Measurements from ENCODE around the gene SLC25A17.
A peak's percentile ranks its signal among the peaks of the same experiment; 100 is the strongest.

SLC25A17 gene

GRCh38 chr22:40743768-40744167, 75.4 kb downstream of the SLC25A17 start:
- H3K27ac ChIP-seq (ENCODE audit: low read length) = no peak overlapping the region
- no peaks in the 10 kb centered on the region for H3K79me2 ChIP-seq (ENCODE audit: insufficient read depth, low read length)
- H3K9me3 ChIP-seq (ENCODE audit: insufficient read depth, low read length, severe bottlenecking) = peaks cover 9% of the 10 kb centered on the region
- H3K9ac ChIP-seq (ENCODE audit: low read depth, low read length) = no peak overlapping the region
- DNase-seq = no peak
- no peaks in the 10 kb centered on the region for H3K27me3 ChIP-seq (ENCODE audit: insufficient read depth, low read length, poor library complexity)
- no peak overlapping the region for H3K4me2 ChIP-seq (ENCODE audit: insufficient read depth, low read length)
- TF ChIP-seq CTCF (IDR thresholded peaks at IDR 0.05; ENCODE audit: borderline replicate concordance, extremely low read depth, low read length, poor library complexity, severe bottlenecking) (no peak), EZH2 (IDR thresholded peaks at IDR 0.05; ENCODE audit: borderline replicate concordance, low read depth, low read length, severe bottlenecking) (no peak)
- no peak for ATAC-seq (ENCODE audit: insufficient read depth, low read depth)
- H3K4me1 ChIP-seq (ENCODE audit: insufficient read depth, low read length) = peaks cover 16% of the 10 kb centered on the region
- no peak overlapping the region for H3K4me3 ChIP-seq (ENCODE audit: low read depth in 1 of 2, low read length in 2 of 2)
- H2AFZ ChIP-seq (ENCODE audit: low read depth, low read length) = no peak overlapping the region
- H4K20me1 ChIP-seq (ENCODE audit: insufficient read depth, low read length) = no peaks in the 10 kb centered on the region
- peaks cover 7% of the 10 kb centered on the region for H3K36me3 ChIP-seq (ENCODE audit: insufficient read depth, low read length)

DNA sequence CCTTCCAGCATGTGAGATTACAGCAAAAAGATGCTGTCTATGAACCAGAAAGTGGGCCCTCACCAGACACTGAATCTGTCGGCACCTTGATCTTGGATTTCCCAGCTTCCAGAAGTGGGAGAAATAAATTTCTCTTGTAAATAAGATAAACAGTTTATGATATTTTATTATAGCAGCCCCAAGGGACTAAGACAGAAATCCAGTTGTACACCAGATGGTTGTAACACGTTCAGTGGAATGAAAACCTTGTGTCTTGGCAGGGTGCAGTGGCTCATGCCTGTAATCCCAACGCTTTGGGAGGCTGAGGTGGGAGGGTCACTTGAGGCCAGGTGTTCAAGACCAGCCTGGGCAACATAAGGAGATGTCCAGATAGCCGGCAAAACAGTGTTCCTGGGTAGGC, 78.0 kb downstream of the SLC25A17 start:
- Histone ChIP-seq H3K9me3 (ENCODE audit: insufficient read depth, low read length, severe bottlenecking) (no peaks in the 10 kb centered on the region), H3K27ac (ENCODE audit: low read length) (no peak overlapping the region; the same call in 1 of the 2 replicates), H3K4me2 (ENCODE audit: insufficient read depth, low read length) (no peak overlapping the region), H2AFZ (ENCODE audit: low read depth, low read length) (no peak overlapping the region), H3K36me3 (ENCODE audit: insufficient read depth, low read length) (no peaks in the 10 kb centered on the region), H4K20me1 (ENCODE audit: insufficient read depth, low read length) (no peaks in the 10 kb centered on the region), H3K4me1 (ENCODE audit: insufficient read depth, low read length) (peaks cover 19% of the 10 kb centered on the region), H3K27me3 (ENCODE audit: insufficient read depth, low read length, poor library complexity) (no peaks in the 10 kb centered on the region), H3K79me2 (ENCODE audit: insufficient read depth, low read length) (no peaks in the 10 kb centered on the region), H3K4me3 (ENCODE audit: low read depth in 1 of 2, low read length in 2 of 2) (no peak overlapping the region), H3K9ac (ENCODE audit: low read depth, low read length) (no peak overlapping the region)
- no peak for DNase-seq
- no peak for ATAC-seq (ENCODE audit: insufficient read depth, low read depth)
- TF ChIP-seq EZH2 (IDR thresholded peaks at IDR 0.05; ENCODE audit: borderline replicate concordance, low read depth, low read length, severe bottlenecking) (no peak), CTCF (IDR thresholded peaks at IDR 0.05; ENCODE audit: borderline replicate concordance, extremely low read depth, low read length, poor library complexity, severe bottlenecking) (no peak)

GRCh38 chr22:40739721-40740120, 79.4 kb downstream of the SLC25A17 start:
- TF ChIP-seq CTCF (IDR thresholded peaks at IDR 0.05; ENCODE audit: borderline replicate concordance, extremely low read depth, low read length, poor library complexity, severe bottlenecking) (no peak), EZH2 (IDR thresholded peaks at IDR 0.05; ENCODE audit: borderline replicate concordance, low read depth, low read length, severe bottlenecking) (no peak)
- Histone ChIP-seq H3K4me1 (ENCODE audit: insufficient read depth, low read length) (peaks cover 19% of the 10 kb centered on the region), H3K27ac (ENCODE audit: low read length) (peak overlapping the region; percentile 55), H3K9ac (ENCODE audit: low read depth, low read length) (no peak overlapping the region), H3K27me3 (ENCODE audit: insufficient read depth, low read length, poor library complexity) (no peaks in the 10 kb centered on the region), H3K9me3 (ENCODE audit: insufficient read depth, low read length, severe bottlenecking) (no peaks in the 10 kb centered on the region), H4K20me1 (ENCODE audit: insufficient read depth, low read length) (no peaks in the 10 kb centered on the region), H2AFZ (ENCODE audit: low read depth, low read length) (peak overlapping the region; percentile 8; the same call in 1 of the 2 replicates), H3K36me3 (ENCODE audit: insufficient read depth, low read length) (no peaks in the 10 kb centered on the region), H3K4me3 (ENCODE audit: low read depth in 1 of 2, low read length in 2 of 2) (no peak overlapping the region), H3K4me2 (ENCODE audit: insufficient read depth, low read length) (no peak overlapping the region), H3K79me2 (ENCODE audit: insufficient read depth, low read length) (no peaks in the 10 kb centered on the region)
- ATAC-seq (ENCODE audit: insufficient read depth, low read depth) (peak; percentile 70; the same call in 1 of the 3 replicates), DNase-seq (peak; percentile 47)

DNA sequence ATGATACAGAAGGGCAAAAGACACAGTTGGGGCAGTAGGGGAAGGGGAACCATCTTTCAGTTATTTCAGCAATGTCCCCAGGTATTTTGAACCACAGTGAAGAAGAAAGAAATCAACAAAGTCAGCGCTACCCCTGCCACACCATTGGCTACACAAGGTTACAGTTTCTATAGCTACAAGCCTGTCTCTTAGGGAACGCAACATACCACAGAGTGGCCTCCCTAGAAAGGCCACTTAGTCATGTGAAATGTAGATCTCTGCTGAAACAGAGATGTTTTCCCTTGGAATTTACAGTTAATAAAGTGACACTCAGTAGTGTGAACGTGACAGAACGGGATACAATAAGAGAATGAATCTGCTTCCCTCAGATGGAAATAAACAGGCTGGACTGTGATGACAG, 85.2 kb downstream of the SLC25A17 start:
- H4K20me1 ChIP-seq (ENCODE audit: insufficient read depth, low read length) = no peaks in the 10 kb centered on the region
- peak overlapping the region; percentile 87; the same call in 1 of the 2 replicates for H3K27ac ChIP-seq (ENCODE audit: low read length)
- no peaks in the 10 kb centered on the region for H3K79me2 ChIP-seq (ENCODE audit: insufficient read depth, low read length)

More for the DNA sequence above, 85.2 kb downstream of the SLC25A17 start:
- Histone ChIP-seq H3K4me1 (ENCODE audit: insufficient read depth, low read length) (peaks cover 51% of the 10 kb centered on the region), H3K36me3 (ENCODE audit: insufficient read depth, low read length) (no peaks in the 10 kb centered on the region), H3K4me3 (ENCODE audit: low read depth in 1 of 2, low read length in 2 of 2) (no peak overlapping the region), H3K4me2 (ENCODE audit: insufficient read depth, low read length) (no peak overlapping the region), H3K9me3 (ENCODE audit: insufficient read depth, low read length, severe bottlenecking) (no peaks in the 10 kb centered on the region), H3K27me3 (ENCODE audit: insufficient read depth, low read length, poor library complexity) (no peaks in the 10 kb centered on the region), H2AFZ (ENCODE audit: low read depth, low read length) (no peak overlapping the region), H3K9ac (ENCODE audit: low read depth, low read length) (no peak overlapping the region)
- no peak for TF ChIP-seq CTCF (IDR thresholded peaks at IDR 0.05; ENCODE audit: borderline replicate concordance, extremely low read depth, low read length, poor library complexity, severe bottlenecking)
- TF ChIP-seq EZH2 (IDR thresholded peaks at IDR 0.05; ENCODE audit: borderline replicate concordance, low read depth, low read length, severe bottlenecking) = no peak
- DNase-seq (no peak), ATAC-seq (ENCODE audit: insufficient read depth, low read depth) (no peak)

All from DND-41 (cell line).